Fibroblast of lung (primary cell): ENCODE results near the gene SCMH1. TPM values are rescaled to one million over a fixed set of nuclear protein-coding genes. Genes with fewer than 3 reads are reported as not detected.

Source experiments
- DNase-seq, 2 donors: peaks; one replicate each; pipeline versions ENCODE4 v3.0.0 to v3.0.0-alpha.2; 2010; ENCODE audit warnings: low read depth in 2 of 2
- H2AFZ ChIP-seq: 2 replicates; pipeline ENCODE4 v1.5.1; 2012; ENCODE audit warnings: low read length, control low read depth, inconsistent platforms
- H3K27ac ChIP-seq: 2 replicates; pipeline ENCODE4 v1.5.1; 2011; ENCODE audit warnings: low read length, control low read depth; ENCODE audit not compliant: insufficient read depth
- H3K27me3 ChIP-seq: 2 replicates; pipeline ENCODE4 v1.5.1; 2011; ENCODE audit warnings: mild to moderate bottlenecking, low read length; ENCODE audit not compliant: control insufficient read depth, insufficient read depth
- H3K36me3 ChIP-seq: 2 replicates; pipeline ENCODE4 v1.5.1; 2011; ENCODE audit warnings: low read length; ENCODE audit not compliant: control insufficient read depth, insufficient read depth
- H3K4me1 ChIP-seq: 2 replicates; pipeline ENCODE4 v1.5.1; 2011; ENCODE audit warnings: low read length; ENCODE audit not compliant: control insufficient read depth, insufficient read depth; ENCODE audit errors: extremely low read depth
- H3K4me2 ChIP-seq: 2 replicates; pipeline ENCODE4 v1.5.1; 2011; ENCODE audit warnings: low read length, control low read depth; ENCODE audit not compliant: insufficient read depth; ENCODE audit errors: extremely low read depth
- H3K4me3 ChIP-seq, 4 experiments: fragments of 200-600 bp in 1 of 4; sonication (generic) in 1 of 4; replicated peaks in 1 of 4; 2 replicates each; pipeline ENCODE4 v1.5.1; 2011 to 2016; ENCODE audit warnings: low read length in 4 of 4, low read depth in 3 of 4, mild to moderate bottlenecking in 3 of 4, control low read depth in 2 of 4, inconsistent platforms in 1 of 4, mixed read lengths in 1 of 4; ENCODE audit not compliant: insufficient read depth in 1 of 4; ENCODE audit errors: control extremely low read depth in 1 of 4
- H3K79me2 ChIP-seq: 2 replicates; pipeline ENCODE4 v1.5.1; 2012; ENCODE audit warnings: mild to moderate bottlenecking, low read length, inconsistent platforms; ENCODE audit not compliant: control insufficient read depth, insufficient read depth
- H3K9ac ChIP-seq: 2 replicates; pipeline ENCODE4 v1.5.1; 2011; ENCODE audit warnings: mild to moderate bottlenecking, low read length, control low read depth; ENCODE audit not compliant: insufficient read depth
- H3K9me3 ChIP-seq: 2 replicates; pipeline ENCODE4 v1.5.1; 2012; ENCODE audit warnings: low read depth, low read length; ENCODE audit not compliant: control insufficient read depth, insufficient read depth
- H4K20me1 ChIP-seq: 2 replicates; pipeline ENCODE4 v1.5.1; 2011; ENCODE audit warnings: low read length; ENCODE audit not compliant: control insufficient read depth, insufficient read depth; ENCODE audit errors: extremely low read depth
- CTCF ChIP-seq, 2 donors: IDR thresholded peaks in 1 of 2; conservative IDR thresholded peaks in 1 of 2; 1 replicate in 1 of 2; 2 replicates in 1 of 2; pipeline ENCODE4 v1.5.1; 2011 to 2012; ENCODE audit warnings: low read length in 2 of 2, control low read depth in 1 of 2, inconsistent platforms in 1 of 2, low read depth in 1 of 2, mild to moderate bottlenecking in 1 of 2
- EZH2 ChIP-seq: IDR thresholded peaks from 2 replicates; pipeline ENCODE4 v1.5.1; 2012; ENCODE audit warnings: low read length, control low read depth, mild to moderate bottlenecking; ENCODE audit errors: missing control alignments
- polyA plus RNA-seq, 2 donors: library from polyadenylated mRNA; depleted of rRNA in 1 of 2; stranded (reverse) in 1 of 2; unstranded in 1 of 2; fragments of >200 nt; gene quantifications; 2 replicates each; pipeline ENCODE4 v1.2.1, GENCODE V29; 2011 to 2012; ENCODE audit warnings: missing spikeins in 1 of 2
- total RNA-seq: library from RNA; depleted of rRNA; stranded (reverse); fragments of >200 nt; gene quantifications from 2 replicates; pipeline ENCODE4 v1.2.1, GENCODE V29; 2014

Gene SCMH1
- total and polyA plus RNA-seq, 2 donors (not counting 1 experiment from before 2014, with no cell fraction given) = 20.8 to 24.8 TPM

GRCh38 chr1:41225495-41225894 lies 16.6 kb downstream of the SCMH1 start:
- no peak overlapping the region for H3K4me2 ChIP-seq
- H3K27me3 ChIP-seq = no peaks in the 10 kb centered on the region
- H3K9ac ChIP-seq = no peak overlapping the region
- no peaks in the 10 kb centered on the region for H3K36me3 ChIP-seq
- DNase-seq = no peak
- no peaks in the 10 kb centered on the region for H4K20me1 ChIP-seq
- H3K4me3 ChIP-seq = no peak overlapping the region
- peaks cover 4% of the 10 kb centered on the region for H3K79me2 ChIP-seq
- H2AFZ ChIP-seq = no peak overlapping the region
- no peaks in the 10 kb centered on the region for H3K4me1 ChIP-seq
- no peak overlapping the region for H3K27ac ChIP-seq
- no peaks in the 10 kb centered on the region for H3K9me3 ChIP-seq
- no peak for TF ChIP-seq CTCF (conservative IDR thresholded peaks at IDR 0.05 in 1 of 2, IDR thresholded peaks at IDR 0.05 in 1 of 2; ENCODE audit: low read depth in 1 of 2, low read length in 2 of 2)
- no peak for TF ChIP-seq EZH2

- Histone ChIP-seq H4K20me1 (no peaks in the 10 kb centered on the region), H3K79me2 (peaks cover 4% of the 10 kb centered on the region), H3K27me3 (no peaks in the 10 kb centered on the region)
Observed at GRCh38 chr1:41222496-41222895, 19.6 kb downstream of the SCMH1 start.

GRCh38 chr1:41221995-41222394 lies 20.1 kb downstream of the SCMH1 start:
- Histone ChIP-seq H3K9me3 (no peaks in the 10 kb centered on the region), H3K4me3 (no peak overlapping the region), H3K4me1 (no peaks in the 10 kb centered on the region), H3K27me3 (no peaks in the 10 kb centered on the region), H3K79me2 (peaks cover 4% of the 10 kb centered on the region), H3K27ac (no peak overlapping the region), H3K9ac (no peak overlapping the region), H3K36me3 (no peaks in the 10 kb centered on the region), H4K20me1 (no peaks in the 10 kb centered on the region), H2AFZ (no peak overlapping the region), H3K4me2 (no peak overlapping the region)
- DNase-seq = no peak
- TF ChIP-seq CTCF (conservative IDR thresholded peaks at IDR 0.05 in 1 of 2, IDR thresholded peaks at IDR 0.05 in 1 of 2; ENCODE audit: low read depth in 1 of 2, low read length in 2 of 2) (no peak), EZH2 (no peak)

More at GRCh38 chr1:41222496-41222895, 19.6 kb downstream of the SCMH1 start:
- H2AFZ ChIP-seq = no peak overlapping the region
- no peaks in the 10 kb centered on the region for H3K9me3 ChIP-seq
- H3K36me3 ChIP-seq = no peaks in the 10 kb centered on the region
- H3K4me1 ChIP-seq = no peaks in the 10 kb centered on the region
- no peak overlapping the region for H3K27ac ChIP-seq
- no peak overlapping the region for H3K4me2 ChIP-seq
- H3K4me3 ChIP-seq = no peak overlapping the region
- TF ChIP-seq CTCF (conservative IDR thresholded peaks at IDR 0.05 in 1 of 2, IDR thresholded peaks at IDR 0.05 in 1 of 2; ENCODE audit: low read depth in 1 of 2, low read length in 2 of 2) (no peak), EZH2 (no peak)
- no peak overlapping the region for H3K9ac ChIP-seq
- DNase-seq = peak in 1 of 2 donors; percentile 25
